Heart left ventricle (tissue), 13 donors: ENCODE measurements around the gene NUDCD3.

ENCODE experiments used
- CTCF ChIP-seq, 12 donors: fragments of 200-600 bp; sonication (generic) in 4 of 12; IDR thresholded peaks; one replicate each; pipeline versions ENCODE4 v1.5.0 to v1.8.0; 2018 to 2022; ENCODE audit warnings: antibody characterized with exemption in 12 of 12, mild to moderate bottlenecking in 5 of 12
- POLR2A ChIP-seq, 2 donors: fragments of 450-650 bp; IDR thresholded peaks; one replicate each; pipeline ENCODE4 v1.6.1; 2017; ENCODE audit warnings: antibody characterized with exemption in 2 of 2, mild to moderate bottlenecking in 2 of 2, moderate library complexity in 2 of 2
- donor health status: ischemic (EF 13 %, LVEDD 7.1; RV severe dilation, severe dysfunction).
- donor health status: DM: no; HTN: yes; CAD: no.
- donor health status: DM: no; HTN: no; CAD: no.
- donor health status: ischemic (EF 25% LVEDD 6.9; RV normal size, moderate dysfunction).
- donor health status: ischemic (EF 25% LVEDD 5.7; RV mildly dilated, moderate dysfunction).
- donor health status: ischemic (EF 35%, LVEDD 5.7; RV mildly dilated, moderate dysfunction).
- donor health status: nonischemic (EF 11% LVEDD 7.7; RV severe dilation, severe dysfunction).
- donor health status: DM: yes; HTN: yes; CAD: no.
- donor health status: PGD.
- donor health status: ischemic (EF 29% LVEDD 5.4; RV normal size, mild dysfunction).
- donor health status: nonischemic (EF 23%, LVEDD 6.1; RV moderate dilation, normal function).

- no peak for TF ChIP-seq CTCF (IDR thresholded peaks at IDR 0.05)
- TF ChIP-seq POLR2A (IDR thresholded peaks at IDR 0.05), result no peak
Observed at GRCh38 chr7:44385434-44386138, 104.9 kb downstream of the NUDCD3 start.
